ENCODE measurements around the gene FOCAD. TPM values are rescaled to one million over a fixed set of nuclear protein-coding genes. Genes with fewer than 3 reads are reported as not detected.

The FOCAD gene
- total RNA-seq, 4 donors from 2014 or later: 15.7 to 39.9 (median 25.4) TPM

DNA sequence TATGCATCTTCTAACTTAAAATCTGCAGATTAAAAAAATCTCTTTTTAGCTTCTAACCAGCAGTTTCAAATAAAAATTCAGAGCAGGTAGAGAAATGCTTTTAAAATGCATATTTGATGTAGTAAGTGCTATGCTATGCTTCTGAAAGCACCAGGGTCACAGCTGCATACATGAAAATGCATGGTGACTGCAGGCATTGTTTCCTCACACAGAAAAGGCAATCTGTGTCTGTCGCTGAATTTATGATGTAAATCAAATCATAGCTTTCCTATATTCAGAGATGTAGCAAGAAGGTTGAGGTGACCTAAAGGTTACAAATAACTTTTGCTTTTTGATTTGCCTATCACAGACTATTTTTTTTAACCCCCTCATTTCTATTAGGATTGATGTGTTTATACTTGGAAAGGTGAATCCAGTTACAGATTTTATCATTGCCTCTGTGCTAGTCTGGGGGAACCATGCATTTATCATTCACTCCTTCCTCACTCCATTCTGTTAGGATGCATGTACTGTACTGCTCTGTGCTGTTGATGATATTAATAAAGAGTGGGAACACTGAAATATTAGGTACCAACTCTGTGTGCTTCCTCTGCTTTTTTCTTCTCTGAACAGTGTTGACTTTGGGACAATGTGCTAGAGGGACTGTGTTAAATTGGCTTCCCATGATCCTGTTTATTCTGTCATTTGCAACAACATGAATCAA lies 65.6 kb downstream of the FOCAD start:
- no peaks in the 10 kb centered on the region for H3K36me3 ChIP-seq
- H3K9me3 ChIP-seq: no peaks in the 10 kb centered on the region
- peaks cover 0 to 8% (median 0%) of the 10 kb centered on the region in 4 donors for H3K4me1 ChIP-seq
- DNase-seq (ENCODE audit: low spot score in 2 of 2): no peak
- TF ChIP-seq, protein P1, sequence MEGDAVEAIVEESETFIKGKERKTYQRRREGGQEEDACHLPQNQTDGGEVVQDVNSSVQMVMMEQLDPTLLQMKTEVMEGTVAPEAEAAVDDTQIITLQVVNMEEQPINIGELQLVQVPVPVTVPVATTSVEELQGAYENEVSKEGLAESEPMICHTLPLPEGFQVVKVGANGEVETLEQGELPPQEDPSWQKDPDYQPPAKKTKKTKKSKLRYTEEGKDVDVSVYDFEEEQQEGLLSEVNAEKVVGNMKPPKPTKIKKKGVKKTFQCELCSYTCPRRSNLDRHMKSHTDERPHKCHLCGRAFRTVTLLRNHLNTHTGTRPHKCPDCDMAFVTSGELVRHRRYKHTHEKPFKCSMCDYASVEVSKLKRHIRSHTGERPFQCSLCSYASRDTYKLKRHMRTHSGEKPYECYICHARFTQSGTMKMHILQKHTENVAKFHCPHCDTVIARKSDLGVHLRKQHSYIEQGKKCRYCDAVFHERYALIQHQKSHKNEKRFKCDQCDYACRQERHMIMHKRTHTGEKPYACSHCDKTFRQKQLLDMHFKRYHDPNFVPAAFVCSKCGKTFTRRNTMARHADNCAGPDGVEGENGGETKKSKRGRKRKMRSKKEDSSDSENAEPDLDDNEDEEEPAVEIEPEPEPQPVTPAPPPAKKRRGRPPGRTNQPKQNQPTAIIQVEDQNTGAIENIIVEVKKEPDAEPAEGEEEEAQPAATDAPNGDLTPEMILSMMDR (IDR thresholded peaks at IDR 0.05): no peak
- TF ChIP-seq POLR2A (IDR thresholded peaks at IDR 0.05) (no peak), EP300 (IDR thresholded peaks at IDR 0.05) (no peak)
- no peaks in the 10 kb centered on the region for H3K27me3 ChIP-seq
- no peak overlapping the region for H3K27ac ChIP-seq
- no peak overlapping the region for H3K4me3 ChIP-seq
- 49 to 73% methylated on average over 1 of the region's 1 CpG for WGBS, 2 donors

DNA sequence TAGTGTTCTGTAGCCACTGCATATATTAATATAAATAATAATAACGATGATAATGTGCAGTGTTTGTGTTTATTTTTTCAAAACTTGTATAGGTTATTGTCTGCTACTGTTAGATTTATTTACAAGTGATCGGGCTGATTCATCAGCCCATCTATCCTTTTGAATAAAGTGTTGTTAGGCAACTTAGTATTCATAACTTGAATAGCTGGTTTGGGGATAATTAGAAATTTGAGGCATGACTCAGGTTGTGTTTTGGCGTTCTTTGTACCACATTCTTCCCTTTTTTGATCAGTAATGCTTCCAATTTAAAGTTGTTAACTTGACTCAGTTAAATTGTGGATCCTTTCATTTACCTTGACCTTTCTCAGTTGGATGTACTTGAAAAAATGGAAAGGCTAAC lies 69.7 kb downstream of the FOCAD start:
- H3K27ac ChIP-seq: no peak overlapping the region
- peaks cover 0 to 10% (median 0%) of the 10 kb centered on the region in 4 donors for H3K4me1 ChIP-seq
- WGBS, 2 donors: 71 to 74% methylated on average over 3 of the region's 3 CpGs
- no peak overlapping the region for H3K4me3 ChIP-seq
- H3K9me3 ChIP-seq: no peaks in the 10 kb centered on the region
- DNase-seq (ENCODE audit: low spot score in 2 of 2): no peak
- H3K27me3 ChIP-seq: no peaks in the 10 kb centered on the region
- peaks cover 0 to 4% (median 0%) of the 10 kb centered on the region in 3 donors for H3K36me3 ChIP-seq
- TF ChIP-seq, protein P1 (IDR thresholded peaks at IDR 0.05): no peak
- no peak for TF ChIP-seq POLR2A (IDR thresholded peaks at IDR 0.05)
- no peak for TF ChIP-seq EP300 (IDR thresholded peaks at IDR 0.05)

DNA sequence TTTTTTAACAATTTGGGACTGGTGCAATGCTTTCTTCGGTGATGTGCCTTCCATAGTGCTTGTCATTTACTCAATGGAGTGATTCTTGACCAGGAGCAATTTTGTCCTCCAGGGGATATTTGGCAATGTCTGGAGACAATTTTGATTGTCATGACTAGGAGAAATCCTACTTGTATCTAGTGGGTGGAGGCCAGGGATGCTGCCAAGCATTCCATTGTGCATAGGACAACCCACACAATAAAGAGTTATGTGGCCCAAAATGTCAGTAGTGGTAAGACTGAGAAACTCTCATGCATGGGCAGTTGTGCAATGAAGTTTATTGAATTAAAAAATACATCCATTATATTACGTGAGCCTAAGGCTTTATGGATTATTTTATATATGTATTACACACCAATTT lies 70.5 kb downstream of the FOCAD start:
- TF ChIP-seq POLR2A (IDR thresholded peaks at IDR 0.05) (no peak), EP300 (IDR thresholded peaks at IDR 0.05) (no peak)
- TF ChIP-seq, protein P1 (IDR thresholded peaks at IDR 0.05): no peak
- Histone ChIP-seq H3K4me3 (no peak overlapping the region), H3K27me3 (no peaks in the 10 kb centered on the region), H3K27ac (no peak overlapping the region), H3K4me1 (peaks cover 0 to 9% (median 0%) of the 10 kb centered on the region in 4 donors), H3K9me3 (no peaks in the 10 kb centered on the region), H3K36me3 (peaks cover 0 to 6% (median 0%) of the 10 kb centered on the region in 3 donors)
- no peak for DNase-seq (ENCODE audit: low spot score in 2 of 2)
- 73 to 75% methylated on average over 2 of the region's 2 CpGs for WGBS, 2 donors

DNA sequence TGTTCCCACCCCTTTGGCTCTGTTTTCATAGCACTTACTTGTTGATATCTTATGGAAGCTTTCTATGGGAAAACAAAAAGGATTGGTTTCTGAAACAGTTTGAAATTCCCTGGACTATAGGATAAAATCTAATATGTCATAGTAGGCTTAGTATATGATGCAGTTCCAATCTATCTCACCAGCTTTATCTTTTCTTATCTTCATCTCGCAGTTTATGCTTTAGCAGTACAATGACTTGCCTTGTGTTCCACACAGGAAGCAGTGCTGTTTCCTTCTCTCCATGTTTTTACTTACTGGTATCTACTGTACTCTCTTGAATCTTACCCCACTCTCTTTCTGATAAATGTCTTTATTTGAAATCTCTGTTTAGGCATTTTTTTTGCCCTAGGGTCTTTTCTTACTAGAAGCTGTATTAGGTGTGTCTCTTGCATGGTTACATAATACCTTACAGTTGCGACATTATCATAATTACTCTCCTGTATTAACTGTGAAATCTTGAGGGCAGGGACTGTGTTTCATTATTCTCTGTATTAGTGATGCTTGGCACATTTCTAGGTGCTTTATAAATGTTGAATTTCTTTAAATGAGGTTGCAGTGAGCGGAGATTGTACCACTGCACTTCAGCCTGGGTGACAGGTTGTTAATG lies 76.3 kb downstream of the FOCAD start:
- Histone ChIP-seq H3K27ac (no peak overlapping the region), H3K36me3 (peaks cover 0 to 26% (median 0%) of the 10 kb centered on the region in 3 donors), H3K4me3 (no peak overlapping the region), H3K27me3 (no peaks in the 10 kb centered on the region), H3K4me1 (no peaks in the 10 kb centered on the region), H3K9me3 (no peaks in the 10 kb centered on the region)
- no peak for TF ChIP-seq POLR2A (IDR thresholded peaks at IDR 0.05)
- TF ChIP-seq, protein P1 (IDR thresholded peaks at IDR 0.05): no peak
- no peak for TF ChIP-seq EP300 (IDR thresholded peaks at IDR 0.05)
- 68 to 75% methylated on average over 3 of the region's 3 CpGs for WGBS, 2 donors
- DNase-seq (ENCODE audit: low spot score in 2 of 2): no peak

DNA sequence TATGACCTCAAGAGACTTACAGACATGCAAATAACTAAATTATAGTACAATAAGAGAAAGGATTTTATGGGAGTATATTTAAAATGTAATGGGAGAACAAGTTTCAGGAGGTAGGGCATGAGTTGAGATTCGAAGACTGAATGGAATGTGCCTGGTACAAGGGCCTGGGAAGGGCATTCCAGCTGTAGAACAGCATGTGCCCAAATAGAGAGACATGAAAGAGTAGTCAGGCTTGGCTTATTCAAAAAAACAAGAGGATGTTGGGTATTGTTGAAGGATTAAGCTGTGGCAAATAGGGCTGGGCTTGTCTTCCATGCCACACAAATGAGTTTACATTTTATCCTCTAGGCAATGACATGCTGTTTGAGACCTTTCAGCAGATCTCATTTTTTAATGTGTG lies 86.9 kb downstream of the FOCAD start:
- no peaks in the 10 kb centered on the region for H3K4me1 ChIP-seq
- TF ChIP-seq, protein P1 (IDR thresholded peaks at IDR 0.05): no peak
- TF ChIP-seq EP300 (IDR thresholded peaks at IDR 0.05) (no peak), POLR2A (IDR thresholded peaks at IDR 0.05) (no peak)
- DNase-seq (ENCODE audit: low spot score in 2 of 2): no peak
- H3K36me3 ChIP-seq: peaks cover 0 to 39% (median 0%) of the 10 kb centered on the region in 3 donors
- H3K27ac ChIP-seq: no peak overlapping the region
- H3K9me3 ChIP-seq: no peaks in the 10 kb centered on the region
- no peak overlapping the region for H3K4me3 ChIP-seq
- no peaks in the 10 kb centered on the region for H3K27me3 ChIP-seq
- WGBS, 2 donors: 97 to 100% methylated on average over 1 of the region's 1 CpG
